OCI-LY1 (cell line): Measurements from ENCODE around the gene CDC42EP4.
A peak's percentile ranks its signal among the peaks of the same experiment; 100 is the strongest.

ENCODE experiments used
- H2AFZ ChIP-seq: fragments of 200-600 bp; sonication (generic), shearing (Covaris generic); 2 replicates; pipeline ENCODE4 v1.6.0; 2014; ENCODE audit warnings: antibody characterized with exemption, mild to moderate bottlenecking, low read length
- H3F3A ChIP-seq: fragments of 200-600 bp; sonication (generic), shearing (Covaris generic); 2 replicates; pipeline ENCODE4 v1.6.0; 2014; ENCODE audit warnings: mild to moderate bottlenecking, antibody characterized with exemption, low read length, moderate library complexity; ENCODE audit not compliant: insufficient read depth
- H3K27ac ChIP-seq: fragments of 200-600 bp; sonication (generic); 2 replicates; pipeline ENCODE4 v1.5.1; 2014; ENCODE audit warnings: low read length, mixed run types, mild to moderate bottlenecking, low read depth; ENCODE audit not compliant: poor library complexity, severe bottlenecking
- H3K27me3 ChIP-seq: fragments of 200-600 bp; sonication (generic); 2 replicates; pipeline ENCODE4 v1.6.0; 2014; ENCODE audit warnings: antibody characterized with exemption, mild to moderate bottlenecking, low read length, moderate library complexity; ENCODE audit not compliant: insufficient read depth
- H3K36me3 ChIP-seq: fragments of 200-600 bp; sonication (generic); 2 replicates; pipeline ENCODE4 v1.6.1; 2014; ENCODE audit warnings: mild to moderate bottlenecking, antibody characterized with exemption, low read length, moderate library complexity, mixed read lengths; ENCODE audit not compliant: insufficient read depth
- H3K4me1 ChIP-seq: fragments of 200-600 bp; sonication (generic); 2 replicates; pipeline ENCODE4 v1.5.1; 2014; ENCODE audit warnings: mild to moderate bottlenecking, low read length, moderate library complexity; ENCODE audit not compliant: insufficient read depth, severe bottlenecking
- H3K4me2 ChIP-seq: fragments of 200-600 bp; sonication (generic), shearing (Covaris generic); 2 replicates; pipeline ENCODE4 v1.6.1; 2014; ENCODE audit warnings: low read length
- H3K4me3 ChIP-seq: fragments of 200-600 bp; sonication (generic); 2 replicates; pipeline ENCODE4 v1.5.1; 2014; ENCODE audit warnings: low read length, low read depth, mild to moderate bottlenecking, mixed read lengths; ENCODE audit not compliant: poor library complexity, severe bottlenecking
- H3K79me2 ChIP-seq: fragments of 200-600 bp; shearing (Covaris generic); 2 replicates; pipeline ENCODE4 v1.6.1; 2016; ENCODE audit warnings: mixed run types, low read length, mixed read lengths; ENCODE audit not compliant: insufficient read depth
- H3K9ac ChIP-seq: fragments of 200-600 bp; sonication (generic), shearing (Covaris generic); 2 replicates; pipeline ENCODE4 v1.6.1; 2014; ENCODE audit warnings: mild to moderate bottlenecking, low read length, mixed read lengths
- H3K9me2 ChIP-seq: fragments of 200-600 bp; sonication (generic), shearing (Covaris generic); 2 replicates; pipeline ENCODE4 v1.6.1; 2014; ENCODE audit warnings: low read depth, mild to moderate bottlenecking, low read length, mixed read lengths
- H3K9me3 ChIP-seq: fragments of 200-600 bp; shearing (Covaris generic); 2 replicates; pipeline ENCODE4 v1.6.1; 2014; ENCODE audit warnings: low read length, mixed read lengths
- H4K20me1 ChIP-seq: fragments of 200-600 bp; sonication (generic), shearing (Covaris generic); 2 replicates; pipeline ENCODE4 v1.6.0; 2016; ENCODE audit warnings: mild to moderate bottlenecking, low read length; ENCODE audit not compliant: insufficient read depth
- EZH2 ChIP-seq: fragments of 200-600 bp; sonication (generic), shearing (Covaris generic); IDR thresholded peaks from 2 replicates; pipeline ENCODE4 v1.8.0; 2017; ENCODE audit warnings: borderline replicate concordance, mixed run types, mild to moderate bottlenecking, antibody characterized with exemption, low read length, moderate library complexity, mixed read lengths
- TF ChIP-seq, protein P1 (sequence below): fragments of 200-600 bp; sonication (generic), shearing (Covaris generic); IDR thresholded peaks from 2 replicates; pipeline ENCODE4 v1.5.1; 2017; ENCODE audit warnings: mild to moderate bottlenecking, antibody characterized with exemption, low read length, moderate library complexity, mixed read lengths

Gene CDC42EP4

DNA sequence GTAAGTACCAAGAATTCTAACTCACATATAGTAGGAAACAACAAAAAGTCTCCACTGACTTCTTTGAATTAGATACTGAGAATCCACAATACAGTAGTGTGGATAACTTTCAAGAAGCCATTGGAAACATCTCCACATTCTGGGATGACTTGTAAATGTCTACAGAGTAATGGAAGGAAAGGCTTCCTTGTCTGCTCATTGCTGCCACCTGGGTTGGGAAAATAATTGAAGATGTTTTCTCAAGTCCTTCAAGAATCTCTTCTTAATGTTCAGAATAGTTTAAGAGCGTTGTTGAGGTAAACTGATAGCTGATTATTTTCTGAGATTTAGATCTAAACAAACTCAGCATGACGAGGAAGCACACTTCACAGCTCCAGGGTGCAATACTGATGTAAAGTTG is 64.1 kb downstream of the CDC42EP4 start:
- Histone ChIP-seq H3K27me3 (no peaks in the 10 kb centered on the region), H3F3A (0 out of 2 replicates have a peak, but pooled peaks cover 3% of the 10 kb centered on the region), H3K27ac (no peak overlapping the region), H2AFZ (no peak overlapping the region), H4K20me1 (no peaks in the 10 kb centered on the region), H3K36me3 (peaks cover 50% of the 10 kb centered on the region), H3K4me3 (no peak overlapping the region), H3K79me2 (no peaks in the 10 kb centered on the region), H3K4me2 (no peak overlapping the region), H3K9me2 (no peaks in the 10 kb centered on the region), H3K9me3 (no peaks in the 10 kb centered on the region), H3K9ac (no peak overlapping the region), H3K4me1 (no peaks in the 10 kb centered on the region)
- TF ChIP-seq, protein P1, sequence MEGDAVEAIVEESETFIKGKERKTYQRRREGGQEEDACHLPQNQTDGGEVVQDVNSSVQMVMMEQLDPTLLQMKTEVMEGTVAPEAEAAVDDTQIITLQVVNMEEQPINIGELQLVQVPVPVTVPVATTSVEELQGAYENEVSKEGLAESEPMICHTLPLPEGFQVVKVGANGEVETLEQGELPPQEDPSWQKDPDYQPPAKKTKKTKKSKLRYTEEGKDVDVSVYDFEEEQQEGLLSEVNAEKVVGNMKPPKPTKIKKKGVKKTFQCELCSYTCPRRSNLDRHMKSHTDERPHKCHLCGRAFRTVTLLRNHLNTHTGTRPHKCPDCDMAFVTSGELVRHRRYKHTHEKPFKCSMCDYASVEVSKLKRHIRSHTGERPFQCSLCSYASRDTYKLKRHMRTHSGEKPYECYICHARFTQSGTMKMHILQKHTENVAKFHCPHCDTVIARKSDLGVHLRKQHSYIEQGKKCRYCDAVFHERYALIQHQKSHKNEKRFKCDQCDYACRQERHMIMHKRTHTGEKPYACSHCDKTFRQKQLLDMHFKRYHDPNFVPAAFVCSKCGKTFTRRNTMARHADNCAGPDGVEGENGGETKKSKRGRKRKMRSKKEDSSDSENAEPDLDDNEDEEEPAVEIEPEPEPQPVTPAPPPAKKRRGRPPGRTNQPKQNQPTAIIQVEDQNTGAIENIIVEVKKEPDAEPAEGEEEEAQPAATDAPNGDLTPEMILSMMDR, result no peak; the same call in 1 of the 2 replicates
- no peak for TF ChIP-seq EZH2

DNA sequence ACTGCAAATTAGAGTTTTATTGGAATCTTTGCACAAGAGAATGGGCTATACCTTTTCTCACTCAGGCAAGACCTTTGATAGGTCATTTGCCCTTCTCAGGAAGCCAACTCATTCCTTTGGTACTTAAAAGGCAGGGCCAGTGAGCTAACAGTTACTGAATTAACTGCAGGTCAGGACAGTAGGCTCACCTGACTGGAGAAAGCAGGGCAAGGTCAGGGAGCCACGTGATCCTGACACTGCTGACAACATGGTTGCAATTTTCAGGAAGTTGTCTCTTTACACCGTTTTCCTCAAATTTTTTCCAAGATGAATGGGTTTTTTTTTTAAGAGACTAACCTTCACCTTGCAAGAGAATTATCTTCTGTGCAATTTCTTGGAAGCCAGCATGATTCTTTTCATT is 71.2 kb downstream of the CDC42EP4 start:
- Histone ChIP-seq H3K4me1 (peaks cover 23% of the 10 kb centered on the region), H3K27ac (no peak overlapping the region), H3K4me3 (no peak overlapping the region), H3F3A (0 out of 2 replicates have a peak, but pooled peaks cover 3% of the 10 kb centered on the region), H3K79me2 (peaks cover 6% of the 10 kb centered on the region; the same call in 1 of the 2 replicates), H3K9ac (no peak overlapping the region), H2AFZ (no peak overlapping the region), H4K20me1 (no peaks in the 10 kb centered on the region), H3K4me2 (no peak overlapping the region), H3K9me3 (no peaks in the 10 kb centered on the region), H3K27me3 (no peaks in the 10 kb centered on the region), H3K9me2 (no peaks in the 10 kb centered on the region), H3K36me3 (peaks cover 85% of the 10 kb centered on the region)
- no peak for TF ChIP-seq EZH2
- TF ChIP-seq, protein P1, result no peak

DNA sequence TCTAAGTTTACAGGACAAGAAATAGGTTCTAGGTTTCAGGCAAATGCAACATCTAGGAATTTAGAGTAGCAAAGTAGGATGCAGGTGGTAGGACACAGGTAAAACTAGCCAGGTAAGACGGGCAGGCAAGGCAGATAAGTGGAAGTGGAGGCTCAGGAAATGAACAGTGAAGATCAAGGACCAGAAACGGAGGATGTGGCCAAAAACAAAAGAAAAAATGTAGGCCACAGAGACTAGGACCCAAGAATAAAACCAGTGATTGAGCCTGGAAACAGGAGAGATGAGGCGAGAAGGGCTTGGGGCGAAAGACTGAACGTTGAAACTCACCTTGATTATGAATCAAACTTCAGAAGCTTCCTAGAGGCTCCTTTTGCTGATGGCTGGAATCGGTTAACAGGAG is 74.1 kb downstream of the CDC42EP4 start:
- Histone ChIP-seq H3K4me2 (peak overlapping the region; percentile 28; the same call in 1 of the 2 replicates), H3K4me1 (peaks cover 33% of the 10 kb centered on the region), H3K9ac (no peak overlapping the region), H3K4me3 (no peak overlapping the region), H3K79me2 (peaks cover 6% of the 10 kb centered on the region; the same call in 1 of the 2 replicates), H3F3A (no peaks in the 10 kb centered on the region), H3K9me2 (no peaks in the 10 kb centered on the region), H3K9me3 (no peaks in the 10 kb centered on the region), H3K27ac (no peak overlapping the region), H2AFZ (no peak overlapping the region), H4K20me1 (no peaks in the 10 kb centered on the region), H3K36me3 (peaks cover 74% of the 10 kb centered on the region), H3K27me3 (no peaks in the 10 kb centered on the region)
- TF ChIP-seq EZH2, result no peak
- TF ChIP-seq, protein P1, result no peak
